Coronary artery (tissue), 2 donors: ENCODE results near the gene DHCR24.
A peak's percentile ranks its signal among the peaks of the same experiment; 100 is the strongest.

Experiments used
- DNase-seq: peaks from one replicate; pipeline ENCODE4 v3.0.0-alpha.2; 2017; ENCODE audit warnings: low spot score
- H3K27ac ChIP-seq, 2 donors: fragments of 200-600 bp; sonication (generic); one replicate each; pipeline ENCODE4 v1.5.1; 2016 to 2019
- H3K4me3 ChIP-seq: fragments of 200-600 bp; sonication (generic); 2 replicates; pipeline ENCODE4 v1.5.1; 2016; ENCODE audit warnings: mild to moderate bottlenecking, moderate library complexity
- CTCF ChIP-seq: fragments of 200-600 bp; sonication (generic); IDR thresholded peaks from one replicate; pipeline ENCODE4 v1.5.1; 2019; ENCODE audit warnings: antibody characterized with exemption

Gene DHCR24

GRCh38 chr1:54819195-54819536 is 67.8 kb downstream of the DHCR24 start:
- no peak overlapping the region for H3K27ac ChIP-seq

GRCh38 chr1:54818461-54819194 is 68.4 kb downstream of the DHCR24 start:
- no peak overlapping the region for H3K4me3 ChIP-seq
- no peak for TF ChIP-seq CTCF
- DNase-seq = no peak
- H3K27ac ChIP-seq = no peak overlapping the region

More at GRCh38 chr1:54819195-54819536, 67.8 kb downstream of the DHCR24 start:
- TF ChIP-seq CTCF = no peak
- H3K4me3 ChIP-seq = no peak overlapping the region
- no peak for DNase-seq

- Histone ChIP-seq H3K4me3 (no peak overlapping the region), H3K27ac (no peak overlapping the region)
- no peak for DNase-seq
- TF ChIP-seq CTCF = no peak
These were observed 70.0 kb downstream of the DHCR24 start for GRCh38 chr1:54816951-54817350.

GRCh38 chr1:54816130-54816529 is 70.9 kb downstream of the DHCR24 start:
- H3K4me3 ChIP-seq = no peak overlapping the region
- no peak for TF ChIP-seq CTCF
- no peak overlapping the region for H3K27ac ChIP-seq
- no peak for DNase-seq

GRCh38 chr1:54815086-54815876 is 71.7 kb downstream of the DHCR24 start:
- TF ChIP-seq CTCF = no peak
- Histone ChIP-seq H3K4me3 (no peak overlapping the region), H3K27ac (no peak overlapping the region)
- DNase-seq = no peak

- TF ChIP-seq CTCF = no peak
- no peak for DNase-seq
- Histone ChIP-seq H3K27ac (no peak overlapping the region), H3K4me3 (no peak overlapping the region)
These were observed 72.4 kb downstream of the DHCR24 start for GRCh38 chr1:54814571-54814970.

GRCh38 chr1:54814126-54814498 is 72.9 kb downstream of the DHCR24 start:
- TF ChIP-seq CTCF = no peak
- peak; percentile 46 for DNase-seq
- H3K4me3 ChIP-seq = no peak overlapping the region
- H3K27ac ChIP-seq = no peak overlapping the region
